Right lobe of liver (tissue), 4 donors: ENCODE measurements around the gene PLXNA2.

Experiments
- POLR2A ChIP-seq: fragments of 450-650 bp; IDR thresholded peaks from one replicate; pipeline ENCODE4 v1.6.1; 2017; ENCODE audit warnings: antibody characterized with exemption, mild to moderate bottlenecking
- TF ChIP-seq, protein P1 (sequence below), 4 donors: fragments of 200-600 bp in 3 of 4; fragments of 450-650 bp in 1 of 4; IDR thresholded peaks; one replicate each; pipeline versions ENCODE4 v1.5.1 to v1.8.0; 2016 to 2022; ENCODE audit warnings: antibody characterized with exemption in 4 of 4, mild to moderate bottlenecking in 2 of 4
- donor health status: DM: no; HTN: no; CAD: no.
- donor health status: DM: no; HTN: no; CAD: no.
- donor health status: DM: no; HTN: yes; CAD: no.

DNA sequence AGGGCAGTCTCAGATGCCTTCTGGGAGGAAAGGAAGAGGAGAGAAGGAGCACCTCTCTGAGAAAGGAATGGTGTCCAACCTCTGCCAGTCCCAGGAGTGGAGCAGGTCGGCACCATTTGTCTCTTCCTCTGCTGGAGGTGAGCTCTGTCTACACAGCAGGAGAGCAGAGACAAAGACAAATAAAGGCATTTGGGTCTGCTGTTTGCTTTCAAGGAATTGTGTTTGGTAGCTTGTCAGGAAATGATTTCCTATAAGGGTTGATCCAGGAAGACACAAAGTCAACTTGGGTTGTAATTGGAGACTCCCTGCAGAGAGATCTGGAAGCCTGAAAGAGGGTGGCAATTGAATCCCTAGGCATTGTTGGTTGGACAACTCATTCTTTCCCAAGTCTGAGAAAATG lies 34.5 kb upstream of the PLXNA2 start:
- TF ChIP-seq, protein P1, sequence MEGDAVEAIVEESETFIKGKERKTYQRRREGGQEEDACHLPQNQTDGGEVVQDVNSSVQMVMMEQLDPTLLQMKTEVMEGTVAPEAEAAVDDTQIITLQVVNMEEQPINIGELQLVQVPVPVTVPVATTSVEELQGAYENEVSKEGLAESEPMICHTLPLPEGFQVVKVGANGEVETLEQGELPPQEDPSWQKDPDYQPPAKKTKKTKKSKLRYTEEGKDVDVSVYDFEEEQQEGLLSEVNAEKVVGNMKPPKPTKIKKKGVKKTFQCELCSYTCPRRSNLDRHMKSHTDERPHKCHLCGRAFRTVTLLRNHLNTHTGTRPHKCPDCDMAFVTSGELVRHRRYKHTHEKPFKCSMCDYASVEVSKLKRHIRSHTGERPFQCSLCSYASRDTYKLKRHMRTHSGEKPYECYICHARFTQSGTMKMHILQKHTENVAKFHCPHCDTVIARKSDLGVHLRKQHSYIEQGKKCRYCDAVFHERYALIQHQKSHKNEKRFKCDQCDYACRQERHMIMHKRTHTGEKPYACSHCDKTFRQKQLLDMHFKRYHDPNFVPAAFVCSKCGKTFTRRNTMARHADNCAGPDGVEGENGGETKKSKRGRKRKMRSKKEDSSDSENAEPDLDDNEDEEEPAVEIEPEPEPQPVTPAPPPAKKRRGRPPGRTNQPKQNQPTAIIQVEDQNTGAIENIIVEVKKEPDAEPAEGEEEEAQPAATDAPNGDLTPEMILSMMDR (IDR thresholded peaks at IDR 0.05) = no peak
- TF ChIP-seq POLR2A = no peak
